Activated CD8-positive, alpha-beta T cell treated with anti-CD3 and anti-CD28 coated beads for 36 hours (primary cell): Measurements from ENCODE around the gene ELAVL3. TPM values are rescaled to one million over a fixed set of nuclear protein-coding genes. Genes with fewer than 3 reads are reported as not detected.

Source experiments
- ATAC-seq: fragments of 200-7000 bp; cut with Tn5 transposase; one replicate; pipeline ENCODE4 v1.10.0; 2021; ENCODE audit warnings: mild to moderate bottlenecking, moderate library complexity
- CTCF ChIA-PET: fragments of 350-600 bp; sonication (Branson Sonifier 250); formaldehyde crosslinking; loops from one replicate; lab custom pipeline; 2021; ENCODE audit warnings: antibody characterized with exemption; lab: Charles Lee
- POLR2A ChIA-PET: fragments of 350-600 bp; sonication (Branson Sonifier 250); formaldehyde crosslinking; loops from one replicate; lab custom pipeline; 2021; ENCODE audit warnings: antibody characterized with exemption; lab: Charles Lee
- DNase-seq: peaks from one replicate; pipeline ENCODE4 v3.0.0-alpha.2; 2020
- H3K27ac Mint-ChIP-seq: one replicate; pipeline ENCODE4 v1.8.0; 2021; ENCODE audit warnings: mild to moderate bottlenecking, mixed read lengths
- H3K27me3 Mint-ChIP-seq: one replicate; pipeline ENCODE4 v1.8.0; 2021; ENCODE audit warnings: mixed read lengths
- H3K36me3 Mint-ChIP-seq: one replicate; pipeline ENCODE4 v1.8.0; 2021; ENCODE audit warnings: low read depth, mixed read lengths
- H3K4me1 Mint-ChIP-seq: one replicate; pipeline ENCODE4 v1.8.0; 2021; ENCODE audit warnings: low read depth, mixed read lengths
- H3K4me3 Mint-ChIP-seq: one replicate; pipeline ENCODE4 v1.8.0; 2021; ENCODE audit warnings: mild to moderate bottlenecking, moderate library complexity, mixed read lengths
- H3K9me3 Mint-ChIP-seq: one replicate; pipeline ENCODE4 v1.8.0; 2021; ENCODE audit warnings: mixed read lengths
- intact Hi-C: fragments of 100-400 bp; cut with micrococcal nuclease; formaldehyde crosslinking; loops from one replicate; pipeline ENCODE4 v1.10.0; 2022
- total RNA-seq, 2 experiments: library from RNA; stranded (reverse); gene quantifications; one replicate each; pipeline ENCODE4 v1.2.3, GENCODE V29; 2021
- TF ChIP-seq, protein P1 (sequence below): fragments of 200-600 bp; IDR thresholded peaks from one replicate; pipeline ENCODE4 v1.8.0; 2022; ENCODE audit warnings: antibody characterized with exemption, mild to moderate bottlenecking

ELAVL3 gene
- total RNA-seq, 2 experiments from 2014 or later, result not detected

DNA sequence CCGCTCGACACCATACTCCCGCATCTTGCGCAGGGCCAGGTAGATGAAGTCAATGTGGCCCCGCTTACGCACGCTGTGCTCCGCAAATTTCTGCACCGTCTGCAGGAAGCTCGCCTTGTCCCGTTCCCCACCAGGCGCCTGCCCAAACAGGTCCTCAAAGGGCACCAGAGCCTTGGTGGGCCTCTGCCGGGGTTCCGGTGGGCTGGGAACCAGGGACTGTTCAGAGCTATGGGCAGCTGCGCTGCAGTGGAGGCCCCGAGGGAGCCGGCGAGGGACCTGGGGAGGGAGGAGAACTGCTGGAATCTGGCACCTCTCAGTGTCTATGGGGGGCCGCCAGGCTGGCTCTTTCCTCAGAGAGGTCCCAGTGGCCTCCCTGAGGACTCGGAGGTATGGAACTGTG lies 33.1 kb upstream of the ELAVL3 start:
- intact Hi-C loops, result no loop called here
- H3K36me3 Mint-ChIP-seq, result peaks cover 19% of the 10 kb centered on the region
- ATAC-seq (no peak), DNase-seq (no peak)
- TF ChIP-seq, protein P1, sequence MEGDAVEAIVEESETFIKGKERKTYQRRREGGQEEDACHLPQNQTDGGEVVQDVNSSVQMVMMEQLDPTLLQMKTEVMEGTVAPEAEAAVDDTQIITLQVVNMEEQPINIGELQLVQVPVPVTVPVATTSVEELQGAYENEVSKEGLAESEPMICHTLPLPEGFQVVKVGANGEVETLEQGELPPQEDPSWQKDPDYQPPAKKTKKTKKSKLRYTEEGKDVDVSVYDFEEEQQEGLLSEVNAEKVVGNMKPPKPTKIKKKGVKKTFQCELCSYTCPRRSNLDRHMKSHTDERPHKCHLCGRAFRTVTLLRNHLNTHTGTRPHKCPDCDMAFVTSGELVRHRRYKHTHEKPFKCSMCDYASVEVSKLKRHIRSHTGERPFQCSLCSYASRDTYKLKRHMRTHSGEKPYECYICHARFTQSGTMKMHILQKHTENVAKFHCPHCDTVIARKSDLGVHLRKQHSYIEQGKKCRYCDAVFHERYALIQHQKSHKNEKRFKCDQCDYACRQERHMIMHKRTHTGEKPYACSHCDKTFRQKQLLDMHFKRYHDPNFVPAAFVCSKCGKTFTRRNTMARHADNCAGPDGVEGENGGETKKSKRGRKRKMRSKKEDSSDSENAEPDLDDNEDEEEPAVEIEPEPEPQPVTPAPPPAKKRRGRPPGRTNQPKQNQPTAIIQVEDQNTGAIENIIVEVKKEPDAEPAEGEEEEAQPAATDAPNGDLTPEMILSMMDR, result no peak
- no peaks in the 10 kb centered on the region for H3K4me1 Mint-ChIP-seq
- ChIA-PET POLR2A (no interaction called here), CTCF (no interaction called here)
- H3K4me3 Mint-ChIP-seq, result no peak overlapping the region
- H3K9me3 Mint-ChIP-seq, result no peaks in the 10 kb centered on the region
- H3K27me3 Mint-ChIP-seq, result no peaks in the 10 kb centered on the region
- no peak overlapping the region for H3K27ac Mint-ChIP-seq

- Mint-ChIP-seq H3K27me3 (no peaks in the 10 kb centered on the region), H3K27ac (no peak overlapping the region), H3K36me3 (peaks cover 22% of the 10 kb centered on the region), H3K4me1 (peaks cover 5% of the 10 kb centered on the region), H3K9me3 (no peaks in the 10 kb centered on the region), H3K4me3 (no peak overlapping the region)
- CTCF ChIA-PET, result no interaction called here
- intact Hi-C loops, result no loop called here
- ATAC-seq (no peak), DNase-seq (no peak)
- TF ChIP-seq, protein P1, result no peak
- POLR2A ChIA-PET, result interaction anchor here (1.0 kb wide), 1 partner anchor 18 kb away, joined by 3 read pairs; no protein-coding TSS in a partner anchor
Measured at GRCh38 chr19:11510444-11510843, 29.6 kb upstream of the ELAVL3 start.

DNA sequence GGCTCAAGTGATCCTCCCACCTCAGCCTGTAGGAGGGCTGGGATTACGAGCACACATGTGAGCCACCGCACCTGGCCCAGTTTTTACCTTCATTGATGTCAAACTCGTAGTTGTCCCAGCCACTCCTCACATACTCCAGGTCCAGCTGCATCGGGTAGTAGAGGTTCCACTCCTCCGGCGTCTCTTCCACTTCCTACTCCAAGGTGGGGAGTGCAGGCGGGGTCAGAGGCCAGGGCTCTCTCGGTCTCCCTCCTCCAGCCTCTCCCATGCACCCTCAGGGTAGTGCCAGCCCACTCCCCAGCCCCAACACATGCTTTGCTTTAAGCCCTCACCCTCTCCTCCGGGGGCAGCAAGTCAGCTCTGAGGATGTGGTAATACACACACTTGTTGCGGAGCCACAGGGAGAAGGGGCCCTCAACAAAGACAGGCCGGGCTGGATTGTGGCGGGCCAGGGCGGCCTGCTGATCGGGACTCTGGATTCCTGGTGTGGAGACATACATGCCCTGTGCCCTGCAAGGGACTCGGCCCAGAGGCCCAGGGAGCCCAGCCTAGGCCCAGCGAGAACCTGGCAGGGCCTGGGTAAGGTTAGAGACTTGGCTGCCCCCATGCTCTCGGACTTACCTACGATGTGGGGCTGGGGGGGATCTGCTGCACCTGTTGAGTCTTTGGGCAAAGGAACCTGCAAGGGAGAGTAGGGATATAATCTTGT lies 26.7 kb upstream of the ELAVL3 start:
- ATAC-seq (no peak), DNase-seq (no peak)
- POLR2A ChIA-PET, result interaction anchor here (1.1 to 1.8 kb wide), 2 partner anchors 25 to 52 kb away, joined by 4 to 8 read pairs; partner anchors contain the start of gene ELOF1
- TF ChIP-seq, protein P1, result no peak
- intact Hi-C loops, result no loop called here
- H3K9me3 Mint-ChIP-seq, result no peaks in the 10 kb centered on the region
- H3K36me3 Mint-ChIP-seq, result peaks cover 20% of the 10 kb centered on the region
- CTCF ChIA-PET, result interaction anchor here (1.2 kb wide), 1 partner anchor 15 kb away, joined by 3 read pairs; no protein-coding TSS in a partner anchor
- peaks cover 12% of the 10 kb centered on the region for H3K4me1 Mint-ChIP-seq
- peak overlapping the region; percentile 86 for H3K4me3 Mint-ChIP-seq
- H3K27ac Mint-ChIP-seq, result peak overlapping the region; percentile 25
- H3K27me3 Mint-ChIP-seq, result no peaks in the 10 kb centered on the region

DNA sequence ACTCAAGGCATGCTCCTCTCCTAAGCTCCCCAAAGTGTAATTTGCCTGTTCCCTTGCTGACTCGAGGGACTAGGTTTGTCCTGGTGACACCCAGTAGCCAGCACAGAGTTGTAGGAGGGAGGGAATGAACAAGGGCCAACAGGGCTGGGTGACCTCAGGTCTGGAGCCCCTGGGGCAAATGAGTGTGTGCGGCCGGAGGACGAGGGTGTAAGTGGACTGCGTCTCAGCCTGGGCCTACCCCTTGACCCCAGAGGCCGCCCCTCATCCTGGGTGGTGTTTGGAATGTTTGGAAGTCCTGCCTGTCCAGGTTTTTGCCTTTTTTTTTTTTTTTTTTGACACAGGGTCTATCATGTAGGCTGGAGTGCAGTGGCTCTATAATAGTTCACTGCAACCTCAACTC lies 26.1 kb upstream of the ELAVL3 start:
- Mint-ChIP-seq H3K27me3 (no peaks in the 10 kb centered on the region), H3K27ac (peak overlapping the region; percentile 91), H3K4me1 (peaks cover 12% of the 10 kb centered on the region), H3K9me3 (no peaks in the 10 kb centered on the region), H3K4me3 (peak overlapping the region; percentile 86), H3K36me3 (peaks cover 20% of the 10 kb centered on the region)
- DNase-seq (no peak), ATAC-seq (no peak)
- POLR2A ChIA-PET, result interaction anchor here (0.9 to 1.8 kb wide), 4 partner anchors 11 to 53 kb away, joined by 3 to 8 read pairs (median 4); partner anchors contain the start of genes ECSIT and ELOF1
- CTCF ChIA-PET, result interaction anchor here (1.2 kb wide), 1 partner anchor 16 kb away, joined by 3 read pairs; no protein-coding TSS in a partner anchor
- intact Hi-C loops, result no loop called here
- TF ChIP-seq, protein P1, result no peak

DNA sequence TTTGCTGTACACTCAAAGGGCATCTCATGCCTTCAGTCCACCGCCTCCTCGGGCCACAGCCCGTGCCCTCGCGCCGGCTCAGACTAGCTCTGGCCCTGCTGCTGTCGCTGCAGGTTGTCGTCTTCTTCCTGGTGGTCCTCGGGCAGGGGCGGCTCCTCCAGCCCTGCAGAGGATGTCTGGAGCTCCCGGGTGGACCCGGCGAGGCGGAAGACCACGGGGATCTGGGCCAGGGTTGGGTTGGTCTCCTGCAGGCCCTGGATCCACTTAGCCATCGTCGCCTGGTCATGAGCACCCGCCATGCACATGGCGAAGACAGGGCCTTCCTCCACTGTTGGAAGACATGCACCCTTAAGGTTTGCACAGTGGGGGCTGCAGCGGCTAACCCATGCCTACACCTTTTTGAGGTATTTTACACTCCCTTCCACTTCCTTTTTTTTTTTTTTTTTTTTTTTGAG lies 25.3 kb upstream of the ELAVL3 start:
- peak overlapping the region; percentile 91 for H3K27ac Mint-ChIP-seq
- DNase-seq (no peak), ATAC-seq (peak; percentile 23)
- H3K4me3 Mint-ChIP-seq, result peak overlapping the region; percentile 86
- TF ChIP-seq, protein P1, result no peak
- intact Hi-C loops, result no loop called here
- POLR2A ChIA-PET, result interaction anchor here (0.9 to 1.8 kb wide), 3 partner anchors 12 to 24 kb away, joined by 3 to 8 read pairs (median 3); partner anchors contain the start of gene ECSIT
- no peaks in the 10 kb centered on the region for H3K27me3 Mint-ChIP-seq
- peaks cover 12% of the 10 kb centered on the region for H3K4me1 Mint-ChIP-seq
- H3K36me3 Mint-ChIP-seq, result peaks cover 20% of the 10 kb centered on the region
- CTCF ChIA-PET, result interaction anchor here (1.2 kb wide), 1 partner anchor 17 kb away, joined by 3 read pairs; no protein-coding TSS in a partner anchor
- H3K9me3 Mint-ChIP-seq, result no peaks in the 10 kb centered on the region
